Heart right ventricle (tissue), 16 donors: ENCODE data around the gene GSTCD. TPM values are rescaled to one million over a fixed set of nuclear protein-coding genes. Genes with fewer than 3 reads are reported as not detected.
A peak's percentile ranks its signal among the peaks of the same experiment; 100 is the strongest.

Experiments used
- ATAC-seq, 8 donors: fragments of 200-7000 bp; cut with Tn5 transposase; one replicate each; pipeline ENCODE4 v1.9.1; 2020; ENCODE audit warnings: mild to moderate bottlenecking in 8 of 8, moderate library complexity in 8 of 8, moderate number of reproducible peaks in 1 of 8
- DNase-seq, 2 donors: peaks; one replicate each; pipeline ENCODE4 v3.0.0-alpha.2; 2020
- H3K27ac ChIP-seq, 10 donors: fragments of 200-600 bp; sonication (generic) in 2 of 10; one replicate each; pipeline versions ENCODE4 v1.5.0 to v1.8.0; 2020 to 2022; ENCODE audit warnings: mild to moderate bottlenecking in 3 of 10
- H3K27me3 ChIP-seq, 7 donors: fragments of 200-600 bp; one replicate each; pipeline ENCODE4 v1.8.0; 2021 to 2022; ENCODE audit warnings: mild to moderate bottlenecking in 2 of 7
- H3K36me3 ChIP-seq, 9 donors: fragments of 200-600 bp; sonication (generic) in 1 of 9; one replicate each; pipeline versions ENCODE4 v1.5.0 to v1.8.0; 2020 to 2022; ENCODE audit warnings: mild to moderate bottlenecking in 2 of 9
- H3K4me1 ChIP-seq, 9 donors: fragments of 200-600 bp; sonication (generic) in 1 of 9; one replicate each; pipeline versions ENCODE4 v1.5.0 to v1.8.0; 2020 to 2022; ENCODE audit warnings: mild to moderate bottlenecking in 4 of 9
- H3K4me3 ChIP-seq, 10 donors: fragments of 200-600 bp; sonication (generic) in 2 of 10; one replicate each; pipeline versions ENCODE4 v1.5.0 to v1.8.0; 2020 to 2022; ENCODE audit warnings: mild to moderate bottlenecking in 7 of 10, moderate library complexity in 2 of 10
- H3K9me3 ChIP-seq, 11 donors: fragments of 200-600 bp in 10 of 11; sonication (generic) in 2 of 11; one replicate each; pipeline versions ENCODE4 v1.5.0 to v1.8.0; 2013 to 2022; ENCODE audit warnings: mild to moderate bottlenecking in 2 of 11, control low read depth in 1 of 11, moderate library complexity in 1 of 11
- CTCF ChIP-seq, 9 donors: fragments of 200-600 bp; sonication (generic) in 2 of 9; IDR thresholded peaks; one replicate each; pipeline versions ENCODE4 v1.5.0 to v1.8.0; 2021 to 2022; ENCODE audit warnings: antibody characterized with exemption in 9 of 9, mild to moderate bottlenecking in 5 of 9, moderate library complexity in 1 of 9
- WGBS, 2 donors: extraction: QIAGEN DNeasy Blood & Tissue Kit; methylation state at CpG; one replicate each; pipeline ENCODE4 v1.1.7; 2013; ENCODE audit warnings: inconsistent platforms in 1 of 2; 5-methylcytosine and 5-hydroxymethylcytosine counted together
- intact Hi-C, 10 donors: fragments of 100-400 bp; cut with DNase I; formaldehyde crosslinking; loops; one replicate each; pipeline versions ENCODE4 v1.11.1 to v1.14.2; 2022
- polyA plus RNA-seq, 2 donors: library from polyadenylated mRNA; stranded (reverse); fragments of 200-250 nt; gene quantifications; one replicate each; pipeline ENCODE4 v1.2.3, GENCODE V29; 2013
- total RNA-seq, 10 donors: library from RNA; stranded (reverse); fragmentation: NEBNext Ultra II Directional in 3 of 10; extraction: Animal tissue kit (Norgen Biotek cat#: 25700) in 3 of 10; gene quantifications; one replicate each; pipeline versions ENCODE4 v1.2.1 to v1.2.4, GENCODE V29; 2021 to 2023
- donor health status: Arrhythmogenic right ventricular cardiomyopathy.
- donor health status: ischemic (EF 13 %, LVEDD 7.1; RV severe dilation, severe dysfunction).
- donor health status: healthy with polysubstance abuse.
- donor health status: DM: no; HTN: yes; CAD: no.
- donor health status: DM: no; HTN: no; CAD: no.
- donor health status: ischemic (EF 25% LVEDD 6.9; RV normal size, moderate dysfunction).
- donor health status: ischemic (EF 25% LVEDD 5.7; RV mildly dilated, moderate dysfunction).
- donor health status: healthy.
- donor health status: DM: yes; HTN: yes; CAD: no.
- donor health status: Ischemic cardiomyopathy.
- donor health status: ischemic (EF 35%, LVEDD 5.7; RV mildly dilated, moderate dysfunction).
- donor health status: nonischemic (EF 11% LVEDD 7.7; RV severe dilation, severe dysfunction).
- donor health status: DM: yes; HTN: yes; CAD: no.
- donor health status: PGD.
- donor health status: ischemic (EF 29% LVEDD 5.4; RV normal size, mild dysfunction).
- donor health status: nonischemic (EF 23%, LVEDD 6.1; RV moderate dilation, normal function).

Gene GSTCD
- total and polyA plus RNA-seq, 12 donors: 0.66 to 5.9 (median 4.3) TPM

GRCh38 chr4:105709081-105709450 is 482 bp downstream of the GSTCD start:
- Histone ChIP-seq H3K27me3 (no peaks in the 10 kb centered on the region), H3K27ac (peak overlapping the region in 9 of 10 donors; percentile 77 to 92 (median 85)), H3K4me1 (peaks cover 0 to 41% (median 26%) of the 10 kb centered on the region in 9 donors), H3K36me3 (peaks cover 0 to 2% (median 0%) of the 10 kb centered on the region in 9 donors), H3K4me3 (peak overlapping the region; percentile 68 to 98 (median 86)), H3K9me3 (no peaks in the 10 kb centered on the region)
- TF ChIP-seq CTCF (IDR thresholded peaks at IDR 0.05): no peak
- ATAC-seq (peak in 7 of 8 donors; percentile 7 to 35 (median 19)), DNase-seq (peak in 1 of 2 donors; percentile 8)
- WGBS, 2 donors: 0% methylated on average over 11 of the region's 11 CpGs
- intact Hi-C loops: loop anchor here in 2 of 10 donors (10.0 kb wide), 1 partner anchor 564 kb away; the partner anchor contains the start of gene TET2 (in 2 of the 2)

GRCh38 chr4:105710012-105710600 is 1.5 kb downstream of the GSTCD start:
- DNase-seq: no peak
- no peak for ATAC-seq
- 61 to 67% methylated on average over 16 of the region's 16 CpGs for WGBS, 2 donors
- Histone ChIP-seq H3K36me3 (no peaks in the 10 kb centered on the region), H3K4me3 (peak overlapping the region in 1 of 10 donors; percentile 80), H3K27me3 (no peaks in the 10 kb centered on the region), H3K27ac (no peak overlapping the region), H3K9me3 (no peaks in the 10 kb centered on the region), H3K4me1 (peaks cover 0 to 45% (median 26%) of the 10 kb centered on the region in 9 donors)
- no peak for TF ChIP-seq CTCF (IDR thresholded peaks at IDR 0.05)
- intact Hi-C loops: loop anchor here in 3 of 10 donors (10.0 kb wide), 2 partner anchors 495 to 565 kb away; partner anchors contain the start of gene TET2 (in 1 of the 3)

GRCh38 chr4:105710678-105711077 is 2.1 kb downstream of the GSTCD start:
- DNase-seq: no peak
- no peak for ATAC-seq
- H3K27me3 ChIP-seq: no peaks in the 10 kb centered on the region
- H3K9me3 ChIP-seq: no peaks in the 10 kb centered on the region
- no peaks in the 10 kb centered on the region for H3K36me3 ChIP-seq
- no peak overlapping the region for H3K27ac ChIP-seq
- TF ChIP-seq CTCF (IDR thresholded peaks at IDR 0.05): no peak
- peaks cover 0 to 49% (median 26%) of the 10 kb centered on the region in 9 donors for H3K4me1 ChIP-seq
- WGBS, 2 donors: 75 to 78% methylated on average over 6 of the region's 6 CpGs
- no peak overlapping the region for H3K4me3 ChIP-seq
- intact Hi-C loops: loop anchor here in 3 of 10 donors (10.0 kb wide), 2 partner anchors 494 to 566 kb away; partner anchors contain the start of gene TET2 (in 1 of the 3)

GRCh38 chr4:105712766-105713165 is 4.2 kb downstream of the GSTCD start:
- TF ChIP-seq CTCF (IDR thresholded peaks at IDR 0.05): no peak
- DNase-seq (no peak), ATAC-seq (no peak)
- Histone ChIP-seq H3K9me3 (no peaks in the 10 kb centered on the region), H3K4me1 (peaks cover 0 to 33% (median 11%) of the 10 kb centered on the region in 9 donors), H3K4me3 (no peak overlapping the region), H3K36me3 (no peaks in the 10 kb centered on the region), H3K27ac (no peak overlapping the region), H3K27me3 (no peaks in the 10 kb centered on the region)
- intact Hi-C loops: loop anchor here in 3 of 10 donors (10.0 kb wide), 2 partner anchors 492 to 568 kb away; partner anchors contain the start of gene TET2 (in 1 of the 3)
- 79 to 91% methylated on average over 2 of the region's 2 CpGs for WGBS, 2 donors
